Stimulated activated CD8-positive, alpha-beta memory T cell treated with anti-CD3 and anti-CD28 coated beads, Interleukin-15, amount 100 ng/mL, for 4 hours (primary cell): ENCODE results near the gene MED13.
A peak's percentile ranks its signal among the peaks of the same experiment; 100 is the strongest.
"Not testable (repeated sequence)": the region's sequence is repeated elsewhere in the genome, so short reads cannot be mapped to it uniquely, and the experiment has no call there.

Experiments
- DNase-seq, 2 donors: peaks; one replicate each; pipeline ENCODE4 v3.0.0-alpha.2; 2020; ENCODE audit warnings: low read depth in 2 of 2

The MED13 gene

GRCh38 chr17:62086737-62087136, 21.7 kb upstream of the MED13 start:
- no peak for DNase-seq

GRCh38 chr17:62085511-62086408, 20.7 kb upstream of the MED13 start:
- no peak for DNase-seq

GRCh38 chr17:62084585-62084984, 19.5 kb upstream of the MED13 start:
- no peak for DNase-seq

GRCh38 chr17:62083651-62084050, 18.6 kb upstream of the MED13 start:
- no peak for DNase-seq

- DNase-seq, result no peak
Observed at GRCh38 chr17:62080647-62081046, 15.6 kb upstream of the MED13 start.

GRCh38 chr17:62078009-62078408, 12.9 kb upstream of the MED13 start:
- no peak for DNase-seq

- no peak for DNase-seq
Observed at GRCh38 chr17:62076864-62077788, 12.0 kb upstream of the MED13 start.

GRCh38 chr17:62075308-62075815, 10.3 kb upstream of the MED13 start:
- no peak for DNase-seq

- no peak for DNase-seq
Observed at GRCh38 chr17:62073993-62074392, 8.9 kb upstream of the MED13 start.

- not testable (repeated sequence) for DNase-seq
Observed at GRCh38 chr17:62072855-62073254, 7.8 kb upstream of the MED13 start.

GRCh38 chr17:62070900-62071299, 5.8 kb upstream of the MED13 start:
- DNase-seq, result no peak

- DNase-seq, result no peak
Observed at GRCh38 chr17:62067165-62068145, 2.4 kb upstream of the MED13 start.

GRCh38 chr17:62065611-62066468, 762 bp upstream of the MED13 start:
- DNase-seq, result peak; percentile 96 to 97

- no peak for DNase-seq
Observed at GRCh38 chr17:62064029-62064790, 868 bp downstream of the MED13 start.

- no peak for DNase-seq
Observed at GRCh38 chr17:62062944-62063343, 2.1 kb downstream of the MED13 start.

GRCh38 chr17:62062302-62062701, 2.8 kb downstream of the MED13 start:
- DNase-seq, result no peak

GRCh38 chr17:62059414-62059813, 5.7 kb downstream of the MED13 start:
- no peak for DNase-seq

- no peak for DNase-seq
Observed at GRCh38 chr17:62058611-62059010, 6.5 kb downstream of the MED13 start.

GRCh38 chr17:62057696-62058095, 7.4 kb downstream of the MED13 start:
- no peak for DNase-seq
